Measurements from ENCODE around the gene CD19.

Gene CD19

GRCh38 chr16:28910086-28911031 is 21.4 kb upstream of the CD19 start:
- no peak for DNase-seq (ENCODE audit: low read depth)
- no peak for TF ChIP-seq CTCF (conservative IDR thresholded peaks at IDR 0.05; ENCODE audit: low read depth, low read length)
- H3K4me3 ChIP-seq (ENCODE audit: low read depth, low read length) = no peak overlapping the region

GRCh38 chr16:28912558-28912957 is 19.2 kb upstream of the CD19 start:
- H3K4me3 ChIP-seq (ENCODE audit: low read depth, low read length) = no peak overlapping the region
- no peak for TF ChIP-seq CTCF (conservative IDR thresholded peaks at IDR 0.05; ENCODE audit: low read depth, low read length)
- DNase-seq (ENCODE audit: low read depth) = no peak

GRCh38 chr16:28913946-28914724 is 17.6 kb upstream of the CD19 start:
- H3K4me3 ChIP-seq (ENCODE audit: low read depth, low read length) = no peak overlapping the region
- TF ChIP-seq CTCF (conservative IDR thresholded peaks at IDR 0.05; ENCODE audit: low read depth, low read length) = no peak
- DNase-seq (ENCODE audit: low read depth) = no peak

- peak; percentile 54 for DNase-seq (ENCODE audit: low read depth)
Observed at GRCh38 chr16:28915181-28915580, 16.6 kb upstream of the CD19 start.

GRCh38 chr16:28917095-28917494 is 14.7 kb upstream of the CD19 start:
- H3K4me3 ChIP-seq (ENCODE audit: low read depth, low read length) = no peak overlapping the region
- no peak for TF ChIP-seq CTCF (conservative IDR thresholded peaks at IDR 0.05; ENCODE audit: low read depth, low read length)
- DNase-seq (ENCODE audit: low read depth) = no peak

More at GRCh38 chr16:28915181-28915580, 16.6 kb upstream of the CD19 start:
- no peak overlapping the region for H3K4me3 ChIP-seq (ENCODE audit: low read depth, low read length)
- no peak for TF ChIP-seq CTCF (conservative IDR thresholded peaks at IDR 0.05; ENCODE audit: low read depth, low read length)

GRCh38 chr16:28918698-28919097 is 13.1 kb upstream of the CD19 start:
- DNase-seq (ENCODE audit: low read depth) = no peak

More at GRCh38 chr16:28918698-28919097, 13.1 kb upstream of the CD19 start:
- no peak overlapping the region for H3K4me3 ChIP-seq (ENCODE audit: low read depth, low read length)
- no peak for TF ChIP-seq CTCF (conservative IDR thresholded peaks at IDR 0.05; ENCODE audit: low read depth, low read length)

All from choroid plexus epithelial cell (primary cell).